Endothelial cell of umbilical vein (primary cell): ENCODE measurements around the gene FLG. TPM values are rescaled to one million over a fixed set of nuclear protein-coding genes. Genes with fewer than 3 reads are reported as not detected.

ENCODE experiments used
- BruUV-seq: library from RNA; stranded (reverse); fragments of 400-500 nt; replicated peaks from 2 replicates; lab custom pipeline; 2021; lab: Mats Ljungman, UMichigan
- CTCF ChIA-PET: fragments of 300-600, 350-600 bp; sonication (Branson Sonifier 250); formaldehyde crosslinking; loops from one replicate; lab custom pipeline; 2021; ENCODE audit warnings: antibody characterized with exemption, inconsistent platforms; lab: Charles Lee
- POLR2A ChIA-PET: fragments of 300-600, 350-600 bp; sonication (Branson Sonifier 250); formaldehyde crosslinking; loops from one replicate; lab custom pipeline; 2021; ENCODE audit warnings: antibody characterized with exemption, inconsistent platforms; lab: Charles Lee
- DNase-seq: peaks from one replicate; pipeline ENCODE4 v3.0.0-alpha.2; 2011; ENCODE audit warnings: low read depth, low spot score
- FAIRE-seq: peaks from 2 replicates; lab custom pipeline; 2011; peaks lifted over from hg19 to GRCh38; lab: Jason Lieb, UNC
- H2AFZ ChIP-seq: 2 replicates; pipeline ENCODE4 v1.6.0; 2012; ENCODE audit warnings: low read depth, low read length, control low read depth, inconsistent platforms
- H3K27ac ChIP-seq: 2 replicates; pipeline ENCODE4 v1.5.1; 2011; ENCODE audit warnings: low read depth, mild to moderate bottlenecking, control low read depth, low read length, moderate library complexity; ENCODE audit not compliant: insufficient read depth
- H3K27me3 ChIP-seq, 2 experiments: 2 replicates each; pipeline versions ENCODE4 v1.6.0 to v1.6.1; 2011; ENCODE audit warnings: low read length in 2 of 2, mixed read lengths in 1 of 2; ENCODE audit not compliant: control insufficient read depth in 2 of 2, insufficient read depth in 2 of 2
- H3K36me3 ChIP-seq, 2 experiments: 2 replicates in 1 of 2; 3 replicates in 1 of 2; pipeline ENCODE4 v1.5.1; 2011; ENCODE audit warnings: low read length in 2 of 2, mild to moderate bottlenecking in 1 of 2, moderate library complexity in 1 of 2; ENCODE audit not compliant: control insufficient read depth in 2 of 2, insufficient read depth in 2 of 2; ENCODE audit errors: extremely low read depth in 1 of 2
- H3K4me1 ChIP-seq: 3 replicates; pipeline ENCODE4 v1.5.1; 2011; ENCODE audit warnings: mild to moderate bottlenecking, low read length; ENCODE audit not compliant: control insufficient read depth, insufficient read depth; ENCODE audit errors: extremely low read depth
- H3K4me2 ChIP-seq: 2 replicates; pipeline ENCODE4 v1.6.1; 2011; ENCODE audit warnings: low read length, control low read depth, mixed read lengths; ENCODE audit not compliant: insufficient read depth
- H3K4me3 ChIP-seq, 3 experiments: fragments of 200-600 bp in 1 of 3; sonication (generic), shearing (Covaris generic) in 1 of 3; replicated peaks in 1 of 3; 2 replicates each; pipeline ENCODE4 v1.5.1; 2011 to 2016; ENCODE audit warnings: control low read depth in 3 of 3, low read length in 3 of 3, mild to moderate bottlenecking in 2 of 3, inconsistent platforms in 1 of 3, low read depth in 1 of 3, moderate library complexity in 1 of 3; ENCODE audit not compliant: insufficient read depth in 1 of 3
- H3K79me2 ChIP-seq: 2 replicates; pipeline ENCODE4 v1.6.0; 2012; ENCODE audit warnings: low read length, inconsistent platforms; ENCODE audit not compliant: control insufficient read depth, insufficient read depth
- H3K9ac ChIP-seq: replicated peaks from 2 replicates; pipeline ENCODE3; 2011; ENCODE audit warnings: low read length, control low read depth; ENCODE audit not compliant: insufficient read depth; ENCODE audit errors: extremely low read depth
- H3K9me1 ChIP-seq: replicated peaks from 3 replicates; pipeline ENCODE4 v1.6.0; 2011; ENCODE audit warnings: mild to moderate bottlenecking, low read length; ENCODE audit not compliant: control insufficient read depth, insufficient read depth; ENCODE audit errors: extremely low read depth
- H3K9me3 ChIP-seq: replicated peaks from 2 replicates; pipeline ENCODE4 v1.5.1; 2012; ENCODE audit warnings: low read length, inconsistent platforms; ENCODE audit not compliant: control insufficient read depth, insufficient read depth
- H4K20me1 ChIP-seq: replicated peaks from 2 replicates; pipeline ENCODE3; 2011; ENCODE audit warnings: mild to moderate bottlenecking, low read length; ENCODE audit not compliant: control insufficient read depth, insufficient read depth; ENCODE audit errors: extremely low read depth
- EZH2 ChIP-seq: IDR thresholded peaks from 2 replicates; pipeline ENCODE4 v1.6.1; 2012; ENCODE audit warnings: borderline replicate concordance, low read depth, mild to moderate bottlenecking, moderate library complexity, low read length, inconsistent platforms; ENCODE audit not compliant: severe bottlenecking
- FOS ChIP-seq: IDR thresholded peaks from 2 replicates; pipeline ENCODE4 v1.6.1; 2011; ENCODE audit warnings: mild to moderate bottlenecking, low read length, moderate library complexity, borderline replicate concordance; ENCODE audit not compliant: insufficient read depth
- GATA2 ChIP-seq: IDR thresholded peaks from 2 replicates; pipeline ENCODE4 v1.7.0; 2011; ENCODE audit warnings: low read depth, mild to moderate bottlenecking, moderate library complexity, mixed read lengths, low read length; ENCODE audit not compliant: insufficient read length, insufficient read depth
- JUN ChIP-seq: IDR thresholded peaks from 2 replicates; pipeline ENCODE4 v1.6.1; 2011; ENCODE audit warnings: borderline replicate concordance, low read depth; ENCODE audit not compliant: insufficient read length, insufficient read depth
- MYC ChIP-seq: IDR thresholded peaks from one replicate; pipeline ENCODE4 v1.6.1; 2011; ENCODE audit warnings: mild to moderate bottlenecking, low read depth, low read length
- POLR2A ChIP-seq: IDR thresholded peaks from 2 replicates; pipeline ENCODE4 v1.6.1; 2012; ENCODE audit warnings: low read depth, mild to moderate bottlenecking, control low read depth, low read length
- POLR2AphosphoS5 ChIP-seq: IDR thresholded peaks from 2 replicates; pipeline ENCODE4 v1.6.1; 2012; ENCODE audit warnings: low read depth, mild to moderate bottlenecking, control low read depth, low read length, moderate library complexity; ENCODE audit not compliant: insufficient read depth
- dilution Hi-C: fragments of 300-500 bp; cut with MboI; formaldehyde crosslinking; loops from one replicate; pipeline ENCODE4 v1.15.0; 2019; ENCODE audit warnings: low sequenced_read_pairs; ENCODE audit not compliant: extremely low pct_ligation_motif_present
- intact Hi-C: fragments of 100-400 bp; cut with micrococcal nuclease; formaldehyde crosslinking; loops from one replicate; pipeline ENCODE4 v1.10.0; 2022
- polyA plus RNA-seq, 4 experiments: library from polyadenylated mRNA; depleted of rRNA in 3 of 4; stranded (reverse) in 3 of 4; unstranded in 1 of 4; fragments of >200 nt; gene quantifications; 2 replicates each; pipeline versions ENCODE4 v1.2.1 to v1.2.3, GENCODE V29; 2011 to 2012; ENCODE audit warnings: missing spikeins in 1 of 4
- total RNA-seq: library from RNA; stranded (reverse); gene quantifications from 2 replicates; pipeline ENCODE4 v1.2.3, GENCODE V29; 2021
- TF ChIP-seq, protein P1 (sequence below): IDR thresholded peaks from 2 replicates; pipeline ENCODE4 v1.6.1; 2011; ENCODE audit not compliant: insufficient read depth, insufficient read length
- TF ChIP-seq, protein P2 (sequence below), 2 donors: IDR thresholded peaks; 1 replicate in 1 of 2; 2 replicates in 1 of 2; pipeline ENCODE4 v1.5.1; 2011; ENCODE audit warnings: low read length in 2 of 2, mild to moderate bottlenecking in 2 of 2, moderate library complexity in 2 of 2, control low read depth in 1 of 2, inconsistent platforms in 1 of 2, low read depth in 1 of 2; ENCODE audit not compliant: insufficient read depth in 1 of 2; ENCODE audit errors: extremely low read depth in 1 of 2

FLG gene
- total and polyA plus RNA-seq, 2 donors (not counting 3 experiments of a cell fraction or from before 2014, with no cell fraction given), result not detected

DNA sequence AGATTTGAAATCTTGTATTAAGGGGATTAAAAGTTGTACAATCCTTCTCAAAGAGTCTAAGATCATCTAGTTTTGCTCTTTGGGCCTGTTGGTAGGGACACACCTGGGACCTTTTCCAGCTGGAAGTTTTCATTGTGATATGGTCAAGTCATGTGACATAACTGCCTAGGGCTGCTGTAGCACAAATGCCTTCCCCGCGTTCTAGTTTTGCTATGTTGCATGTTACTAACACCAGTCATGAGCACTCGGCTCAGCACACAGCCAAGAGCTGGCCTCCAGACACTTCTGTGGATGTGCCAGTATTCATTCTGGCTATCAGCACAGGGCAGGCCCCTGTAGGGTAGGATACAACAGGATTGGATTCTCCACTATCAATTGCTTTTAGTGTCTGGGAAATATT, 49.4 kb upstream of the FLG start:
- Histone ChIP-seq H3K9ac (no peak overlapping the region), H3K9me1 (no peaks in the 10 kb centered on the region), H3K36me3 (no peaks in the 10 kb centered on the region), H3K4me2 (no peak overlapping the region), H3K9me3 (no peaks in the 10 kb centered on the region), H3K4me3 (no peak overlapping the region), H2AFZ (no peak overlapping the region), H3K79me2 (no peaks in the 10 kb centered on the region), H3K27ac (no peak overlapping the region), H3K27me3 (no peaks in the 10 kb centered on the region), H4K20me1 (no peaks in the 10 kb centered on the region), H3K4me1 (no peaks in the 10 kb centered on the region)
- no peak for FAIRE-seq
- ChIA-PET POLR2A (no interaction called here), CTCF (interaction anchor here (1.7 kb wide), 1 partner anchor 27 kb away, joined by 5 read pairs; no protein-coding TSS in a partner anchor)
- no TSS peak for BruUV-seq
- intact Hi-C loops, result no loop called here
- TF ChIP-seq MYC (no peak), EZH2 (no peak), FOS (no peak), POLR2A (no peak), POLR2AphosphoS5 (no peak), JUN (no peak), GATA2 (no peak)
- TF ChIP-seq, protein P1, sequence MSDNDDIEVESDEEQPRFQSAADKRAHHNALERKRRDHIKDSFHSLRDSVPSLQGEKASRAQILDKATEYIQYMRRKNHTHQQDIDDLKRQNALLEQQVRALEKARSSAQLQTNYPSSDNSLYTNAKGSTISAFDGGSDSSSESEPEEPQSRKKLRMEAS, result no peak
- TF ChIP-seq, protein P2, sequence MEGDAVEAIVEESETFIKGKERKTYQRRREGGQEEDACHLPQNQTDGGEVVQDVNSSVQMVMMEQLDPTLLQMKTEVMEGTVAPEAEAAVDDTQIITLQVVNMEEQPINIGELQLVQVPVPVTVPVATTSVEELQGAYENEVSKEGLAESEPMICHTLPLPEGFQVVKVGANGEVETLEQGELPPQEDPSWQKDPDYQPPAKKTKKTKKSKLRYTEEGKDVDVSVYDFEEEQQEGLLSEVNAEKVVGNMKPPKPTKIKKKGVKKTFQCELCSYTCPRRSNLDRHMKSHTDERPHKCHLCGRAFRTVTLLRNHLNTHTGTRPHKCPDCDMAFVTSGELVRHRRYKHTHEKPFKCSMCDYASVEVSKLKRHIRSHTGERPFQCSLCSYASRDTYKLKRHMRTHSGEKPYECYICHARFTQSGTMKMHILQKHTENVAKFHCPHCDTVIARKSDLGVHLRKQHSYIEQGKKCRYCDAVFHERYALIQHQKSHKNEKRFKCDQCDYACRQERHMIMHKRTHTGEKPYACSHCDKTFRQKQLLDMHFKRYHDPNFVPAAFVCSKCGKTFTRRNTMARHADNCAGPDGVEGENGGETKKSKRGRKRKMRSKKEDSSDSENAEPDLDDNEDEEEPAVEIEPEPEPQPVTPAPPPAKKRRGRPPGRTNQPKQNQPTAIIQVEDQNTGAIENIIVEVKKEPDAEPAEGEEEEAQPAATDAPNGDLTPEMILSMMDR (IDR thresholded peaks at IDR 0.05; ENCODE audit: extremely low read depth in 1 of 2, insufficient read depth in 1 of 2, low read depth in 1 of 2, low read length in 2 of 2), result no peak
- no peak for DNase-seq
- dilution Hi-C loops, result no loop called here
